Motor neuron (in vitro differentiated cells): ENCODE results near the gene CIDEB. TPM values are rescaled to one million over a fixed set of nuclear protein-coding genes. Genes with fewer than 3 reads are reported as not detected.

Experiments
- ATAC-seq, 8 experiments: fragments of 200-7000 bp; cut with Tn5 transposase; replicated peaks in 6 of 8; 2 replicates each; pipeline ENCODE4 v1.8.0; 2021; ENCODE audit warnings: mild to moderate bottlenecking in 8 of 8, moderate library complexity in 8 of 8
- H3K27ac ChIP-seq, 2 donors: fragments of 250-450 bp; sonication (Bioruptor Pico); 2 replicates each; pipeline ENCODE4 v1.9.0; 2021; ENCODE audit warnings: antibody characterized with exemption in 2 of 2, mild to moderate bottlenecking in 2 of 2, moderate library complexity in 1 of 2
- H3K4me1 ChIP-seq, 2 donors: fragments of 250-450 bp; sonication (Bioruptor Pico); replicated peaks in 1 of 2; 2 replicates each; pipeline ENCODE4 v1.6.1; 2021; ENCODE audit warnings: antibody characterized with exemption in 2 of 2, mild to moderate bottlenecking in 2 of 2, moderate library complexity in 1 of 2
- H3K4me3 ChIP-seq, 5 donors: fragments of 250-450 bp; sonication (Bioruptor Pico); 2 replicates each; pipeline ENCODE4 v1.9.0; 2021; ENCODE audit warnings: antibody characterized with exemption in 5 of 5, mild to moderate bottlenecking in 5 of 5, moderate library complexity in 4 of 5
- WGBS, 10 experiments: fragments of 450-650 bp; shearing (Covaris generic); methylation state at CpG; one replicate each; pipeline ENCODE4 v1.0.0; 2022; 5-methylcytosine and 5-hydroxymethylcytosine counted together
- in situ Hi-C, 9 experiments: fragments of 400-800 bp; cut with MboI; loops; one replicate each; pipeline ENCODE4 v1.15.0; 2021; ENCODE audit warnings: low sequenced_read_pairs in 9 of 9, low pct_unique_long_range_greater_than_20kb in 2 of 9; ENCODE audit not compliant: unreplicated experiment in 9 of 9
- total RNA-seq, 8 experiments: library from RNA; unstranded; fragments of 300-600 nt; gene quantifications; 2 replicates each; pipeline versions ENCODE4 v1.2.3 to v1.2.4, GENCODE V29; 2022

Gene CIDEB
- total RNA-seq, 8 experiments from 2014 or later = 0.32 to 1.6 (median 0.40) TPM; not detected in 5

DNA sequence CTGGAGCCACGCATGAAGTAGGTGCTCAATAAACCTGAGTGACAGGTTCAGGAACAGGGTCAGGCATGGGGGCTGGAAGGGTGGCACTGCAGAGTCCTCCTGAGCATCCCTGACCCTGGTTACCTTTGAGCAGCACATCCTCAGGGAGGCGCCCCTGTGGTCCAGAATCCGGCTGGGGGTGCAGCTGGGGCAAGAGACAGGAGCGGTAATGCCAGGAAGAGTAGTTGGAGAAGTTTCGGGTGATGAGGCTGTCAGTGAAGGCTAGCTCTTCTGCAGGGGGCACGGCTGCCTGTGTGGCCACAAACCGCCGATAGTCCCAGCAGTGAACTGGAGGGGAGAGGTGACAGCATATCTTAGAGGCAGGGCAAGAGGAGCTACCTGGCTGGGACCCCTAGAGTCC lies 38.4 kb downstream of the CIDEB start:
- peaks cover 0 to 2% of the 10 kb centered on the region in 2 donors for H3K4me1 ChIP-seq
- no peak overlapping the region for H3K27ac ChIP-seq
- H3K4me3 ChIP-seq = no peak overlapping the region
- in situ Hi-C loops = no loop called here
- no peak for ATAC-seq
- 0 to 100% (median 91%) methylated on average over 1 to 4 of the region's 8 CpGs; no CpG with 5 or more reads in 3 of the 10 experiments for WGBS, 10 experiments

DNA sequence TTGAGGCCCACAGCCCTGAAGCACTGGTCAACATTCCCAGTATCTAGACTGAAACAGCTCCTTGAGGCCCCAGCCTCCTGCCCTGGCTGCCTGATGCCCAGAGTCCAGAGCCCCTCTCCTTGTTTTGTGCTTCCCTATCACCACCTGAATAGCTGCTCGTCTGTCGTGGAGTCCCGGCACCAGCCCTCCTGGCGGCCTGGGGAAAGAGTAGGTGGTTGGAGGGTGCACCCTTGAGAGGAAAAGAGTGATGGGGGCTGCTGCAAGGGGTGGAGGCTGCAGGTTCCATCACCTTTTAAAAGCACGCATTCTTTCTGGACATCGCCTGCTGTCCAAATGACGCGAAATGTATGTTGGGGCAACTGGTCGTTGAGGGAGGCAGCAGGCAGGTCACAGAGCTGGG lies 39.6 kb downstream of the CIDEB start:
- no peak overlapping the region for H3K4me3 ChIP-seq
- ATAC-seq = no peak
- in situ Hi-C loops = no loop called here
- H3K27ac ChIP-seq = no peak overlapping the region
- peaks cover 0 to 2% of the 10 kb centered on the region in 2 donors for H3K4me1 ChIP-seq
- WGBS, 10 experiments = 40 to 78% (median 60%) methylated on average over 1 to 9 of the region's 9 CpGs; no CpG with 5 or more reads in 7 of the 10 experiments

DNA sequence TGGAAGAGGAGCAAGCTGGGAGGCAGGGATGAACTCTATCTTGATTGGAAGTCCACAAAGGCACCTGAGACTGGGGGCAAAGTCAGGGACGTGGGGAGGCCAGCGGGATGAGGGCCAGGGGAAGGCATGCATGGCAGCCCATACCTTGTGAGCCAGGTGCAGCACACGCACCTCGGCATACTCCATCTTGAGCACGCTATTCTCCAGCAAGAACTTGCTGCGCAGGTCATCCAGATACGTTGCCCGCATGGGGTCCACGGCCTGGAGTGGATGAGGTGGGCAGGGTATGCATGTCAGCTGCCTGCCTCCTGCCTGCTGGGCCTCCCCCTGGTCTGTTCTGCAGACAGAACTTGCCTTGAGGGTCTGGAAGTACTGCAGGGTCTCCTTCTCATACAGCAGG lies 40.3 kb downstream of the CIDEB start:
- no peak overlapping the region for H3K4me3 ChIP-seq
- in situ Hi-C loops = no loop called here
- ATAC-seq = no peak
- WGBS, 10 experiments = 60 to 100% (median 90%) methylated on average over 2 to 7 of the region's 9 CpGs; no CpG with 5 or more reads in 4 of the 10 experiments
- H3K27ac ChIP-seq = no peak overlapping the region
- H3K4me1 ChIP-seq = peaks cover 0 to 2% of the 10 kb centered on the region in 2 donors

DNA sequence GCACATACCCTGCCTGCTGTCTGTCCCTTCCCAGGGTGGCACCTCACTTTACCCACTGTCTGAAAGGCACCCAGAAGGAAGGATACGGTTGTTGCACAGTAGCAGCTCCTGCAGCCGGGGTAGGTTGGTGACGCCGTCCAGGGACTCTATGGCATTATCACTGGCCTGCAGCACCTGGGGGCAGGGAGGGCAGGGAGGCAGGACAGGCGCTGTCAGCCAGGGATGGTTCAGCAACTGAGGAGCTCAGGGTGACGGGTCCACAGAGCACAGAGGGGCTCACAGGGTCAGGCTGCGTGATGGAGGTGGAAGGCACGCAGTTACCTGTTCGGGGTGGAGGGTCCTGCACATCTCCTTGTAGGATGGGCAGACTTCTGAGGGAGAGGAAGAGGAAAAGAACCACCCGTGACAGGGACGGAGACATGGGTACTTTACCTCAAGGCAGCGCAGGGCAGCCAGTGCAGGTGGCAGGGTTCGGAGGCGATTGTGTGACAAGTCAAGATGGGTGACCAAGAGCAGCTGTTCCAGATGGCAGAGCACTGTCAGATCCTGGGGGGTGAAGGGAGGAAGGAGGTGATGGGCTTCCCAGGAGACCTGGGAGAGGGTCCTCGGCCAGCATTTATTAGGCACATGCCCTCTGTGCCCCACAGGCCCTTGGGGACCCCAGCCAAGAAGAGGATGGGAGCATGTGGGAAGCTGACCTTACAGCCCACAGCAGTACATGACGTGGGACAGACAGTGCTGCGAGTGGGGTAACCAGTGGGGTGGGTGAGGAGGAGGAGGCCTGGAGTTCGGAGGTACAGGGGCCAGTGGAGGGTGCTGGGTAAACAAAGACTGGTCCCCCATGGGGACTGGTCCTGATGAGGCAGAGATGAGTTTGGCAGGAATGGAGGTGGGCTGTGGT lies 41.2 kb downstream of the CIDEB start:
- no peaks in the 10 kb centered on the region for H3K4me1 ChIP-seq
- 74 to 100% (median 100%) methylated on average over 1 to 6 of the region's 18 CpGs; no CpG with 5 or more reads in 7 of the 10 experiments for WGBS, 10 experiments
- no peak overlapping the region for H3K27ac ChIP-seq
- ATAC-seq = no peak
- no peak overlapping the region for H3K4me3 ChIP-seq
- in situ Hi-C loops = no loop called here

DNA sequence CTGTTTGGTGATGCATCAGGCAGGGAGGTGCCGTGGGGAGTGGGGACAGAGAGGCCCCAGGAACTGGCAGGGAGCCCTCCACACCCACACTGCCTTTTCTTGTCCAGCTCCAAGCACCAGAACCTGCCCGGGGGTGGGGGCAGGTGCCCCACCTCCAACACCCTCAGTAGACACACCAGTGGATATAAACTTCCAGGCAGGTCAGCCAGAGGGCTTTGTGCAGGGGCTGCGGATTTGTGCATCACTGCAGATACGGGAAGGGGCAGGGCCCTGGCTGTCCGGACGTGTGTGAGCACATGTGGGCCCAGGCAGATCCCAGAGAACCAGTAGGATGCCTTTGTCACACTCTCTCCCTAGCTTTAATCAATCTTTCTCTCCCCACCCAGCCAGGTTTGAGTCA lies 43.5 kb downstream of the CIDEB start:
- peak in 3 of 8 experiments; percentile 61 to 89 (median 85) for ATAC-seq
- Histone ChIP-seq H3K27ac (no peak overlapping the region), H3K4me1 (no peaks in the 10 kb centered on the region), H3K4me3 (no peak overlapping the region)
- WGBS, 10 experiments = 0 to 33% methylated on average over 1 to 2 of the region's 6 CpGs; no CpG with 5 or more reads in 8 of the 10 experiments
- in situ Hi-C loops = no loop called here

DNA sequence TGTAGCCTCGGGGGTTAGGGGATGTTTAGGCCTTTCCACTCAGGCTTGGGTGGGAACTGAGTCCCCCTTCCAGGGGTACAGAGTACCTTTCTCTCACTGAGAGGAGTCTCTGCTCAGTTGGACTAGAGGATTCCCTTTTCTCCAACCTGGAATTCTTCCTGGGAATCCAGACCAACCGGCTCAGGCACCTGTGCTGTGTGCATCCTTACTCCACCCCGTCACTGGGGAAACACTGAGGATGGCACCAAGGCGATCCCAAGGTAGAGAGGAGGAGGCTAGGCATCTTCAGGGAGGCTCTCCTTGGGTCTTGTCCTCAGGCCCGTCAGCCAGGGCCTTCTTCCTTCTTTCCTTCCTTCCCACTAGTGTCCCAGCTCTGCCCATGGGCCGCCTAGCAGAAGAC lies 43.9 kb downstream of the CIDEB start:
- H3K4me1 ChIP-seq = no peaks in the 10 kb centered on the region
- in situ Hi-C loops = no loop called here
- 72% methylated on average over 3 of the region's 6 CpGs; no CpG with 5 or more reads in 9 of the 10 experiments for WGBS, 10 experiments
- no peak for ATAC-seq
- no peak overlapping the region for H3K27ac ChIP-seq
- no peak overlapping the region for H3K4me3 ChIP-seq

DNA sequence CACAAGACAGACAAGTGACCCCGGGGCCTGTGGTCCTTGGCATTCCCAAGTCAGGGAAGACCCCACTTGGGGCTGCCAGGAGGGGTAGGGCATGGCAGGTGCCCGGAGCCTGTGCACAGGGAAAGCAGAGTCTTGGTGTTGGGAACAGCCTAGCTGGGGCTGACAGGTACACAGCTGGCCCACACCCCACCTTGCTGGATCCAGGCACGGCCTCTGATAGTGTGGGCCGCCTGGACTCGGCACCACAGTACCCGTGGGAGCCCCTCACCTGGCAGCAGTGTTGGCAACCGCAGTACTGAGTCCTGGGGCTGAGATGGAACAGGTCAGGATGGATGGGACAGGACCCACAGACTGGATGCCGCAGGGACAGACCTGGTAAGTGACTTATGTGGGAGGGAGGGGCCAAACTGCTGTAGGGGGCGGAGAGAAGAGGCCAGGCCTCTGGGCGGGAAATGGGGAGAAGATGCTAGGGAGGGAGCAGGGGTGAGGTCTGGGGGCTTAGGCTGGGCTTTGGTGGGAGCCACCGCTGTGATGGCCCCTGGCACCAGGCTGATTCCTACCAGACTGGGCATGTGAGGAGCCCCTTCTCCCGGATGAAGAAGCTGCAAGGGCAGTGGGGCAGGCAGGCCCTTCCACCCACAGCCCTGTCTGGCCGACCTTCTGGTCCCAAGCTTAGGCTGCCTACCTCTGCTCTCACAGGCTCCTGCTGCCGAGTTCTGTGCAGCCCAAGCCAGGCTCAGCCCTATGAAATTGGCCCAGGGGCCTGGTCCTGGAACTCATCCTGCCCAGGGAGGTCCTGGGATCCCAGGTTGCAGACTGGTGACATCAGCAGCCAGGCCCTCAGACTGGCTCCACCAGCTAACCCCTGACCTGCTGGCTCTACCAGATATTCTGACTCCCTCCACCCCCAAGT lies 44.7 kb downstream of the CIDEB start, which contains the start of gene TGM1:
TGM1 (minus strand) TSS at position 357 of the 913 bp plus-strand sequence. CDS start 825 bp downstream, outside the sequence.
- no peak within 1 kb of the TSS for H3K27ac ChIP-seq
- H3K4me3 ChIP-seq = no peak within 1 kb of the TSS
- no peaks in the 10 kb centered on the region for H3K4me1 ChIP-seq
- 58 to 83% (median 72%) methylated on average over 1 to 2 of the region's 14 CpGs; no CpG with 5 or more reads in 7 of the 10 experiments for WGBS, 10 experiments
- peak in 1 of 8 experiments; percentile 24 for ATAC-seq
- in situ Hi-C loops = no loop called here

DNA sequence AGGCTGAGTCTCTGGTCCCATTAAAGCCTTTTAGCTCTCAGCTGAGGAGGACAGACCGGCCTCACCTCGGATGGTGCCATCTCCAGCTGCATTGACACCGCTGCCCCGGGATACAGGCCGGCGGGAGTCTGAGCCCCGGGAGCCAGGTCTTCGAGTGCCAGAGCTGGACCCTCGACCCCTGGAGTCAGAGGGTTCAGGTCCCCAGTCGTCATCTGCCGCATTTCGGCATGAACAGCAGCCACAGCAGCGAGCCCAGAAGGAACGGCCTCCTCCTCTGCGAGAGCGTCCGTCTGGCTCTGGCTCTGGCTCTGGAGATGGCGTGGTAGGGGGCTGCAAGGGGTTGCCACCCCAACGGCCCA lies 45.8 kb downstream of the CIDEB start:
- WGBS, 10 experiments = 40 to 100% (median 80%) methylated on average over 1 to 4 of the region's 19 CpGs; no CpG with 5 or more reads in 4 of the 10 experiments
- H3K4me3 ChIP-seq = no peak overlapping the region
- no peaks in the 10 kb centered on the region for H3K4me1 ChIP-seq
- in situ Hi-C loops = no loop called here
- ATAC-seq = no peak
- H3K27ac ChIP-seq = no peak overlapping the region

DNA sequence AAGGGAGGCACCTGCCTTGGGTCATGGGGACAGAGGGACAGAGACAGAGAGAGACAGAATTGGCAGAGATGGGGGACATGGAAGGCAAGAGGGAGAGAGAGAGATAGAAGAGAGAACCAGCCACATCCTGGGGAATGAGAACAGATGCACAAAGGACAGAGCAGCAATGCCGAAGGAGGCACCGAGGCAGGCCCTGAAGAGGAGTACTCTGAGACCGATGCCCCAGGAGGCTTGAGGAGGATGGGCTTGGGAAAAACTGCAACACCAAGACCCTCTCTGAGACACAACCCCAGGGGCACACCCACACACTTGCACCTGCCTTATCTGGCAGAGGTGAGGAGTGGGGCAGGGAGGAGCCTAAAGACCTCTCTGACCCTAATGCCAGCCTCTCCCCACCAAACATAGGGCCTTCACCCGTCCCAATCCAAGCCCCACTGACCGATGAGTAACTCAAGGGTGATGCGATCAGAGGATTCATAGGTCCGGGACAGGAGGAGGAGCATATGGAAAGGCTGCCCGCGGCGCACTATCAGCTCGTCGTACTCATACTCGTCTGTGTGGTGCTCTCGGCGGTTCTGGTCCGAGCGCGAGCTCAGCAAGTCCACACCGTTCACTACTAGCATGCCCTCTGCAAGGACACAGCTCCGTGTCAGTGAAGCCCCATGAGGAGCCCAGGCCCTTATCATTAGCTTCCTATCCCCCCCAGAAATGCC lies 46.4 kb downstream of the CIDEB start:
- in situ Hi-C loops = no loop called here
- WGBS, 10 experiments = 84 to 93% (median 86%) methylated on average over 2 to 17 of the region's 20 CpGs; no CpG with 5 or more reads in 7 of the 10 experiments

DNA sequence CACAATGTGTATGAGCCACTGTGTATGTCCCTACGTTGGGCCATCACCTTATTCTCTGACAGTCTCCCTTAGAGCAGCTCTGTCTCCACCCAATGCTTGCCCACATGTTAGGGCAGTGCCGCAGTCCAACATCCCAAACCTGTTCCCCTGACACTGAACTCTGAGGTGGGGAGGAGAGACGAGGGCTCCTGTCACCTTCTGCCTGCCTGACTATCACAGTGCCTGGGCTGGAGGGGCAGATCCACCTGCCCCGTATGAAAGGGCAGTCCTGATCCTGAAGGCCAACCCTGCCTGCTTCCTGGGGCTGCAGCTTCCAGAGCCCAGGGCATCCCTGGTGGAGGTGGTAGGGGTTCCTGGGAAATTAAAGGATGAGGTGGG lies 47.0 kb downstream of the CIDEB start:
- no peak for ATAC-seq
- Histone ChIP-seq H3K4me3 (no peak overlapping the region), H3K27ac (no peak overlapping the region), H3K4me1 (no peaks in the 10 kb centered on the region)
- WGBS, 10 experiments = 40 to 100% (median 79%) methylated on average over 1 to 2 of the region's 4 CpGs; no CpG with 5 or more reads in 5 of the 10 experiments
- in situ Hi-C loops = no loop called here

More for the DNA sequence above, 46.4 kb downstream of the CIDEB start:
- H3K4me1 ChIP-seq = no peaks in the 10 kb centered on the region
- no peak for ATAC-seq
- H3K27ac ChIP-seq = no peak overlapping the region
- no peak overlapping the region for H3K4me3 ChIP-seq

DNA sequence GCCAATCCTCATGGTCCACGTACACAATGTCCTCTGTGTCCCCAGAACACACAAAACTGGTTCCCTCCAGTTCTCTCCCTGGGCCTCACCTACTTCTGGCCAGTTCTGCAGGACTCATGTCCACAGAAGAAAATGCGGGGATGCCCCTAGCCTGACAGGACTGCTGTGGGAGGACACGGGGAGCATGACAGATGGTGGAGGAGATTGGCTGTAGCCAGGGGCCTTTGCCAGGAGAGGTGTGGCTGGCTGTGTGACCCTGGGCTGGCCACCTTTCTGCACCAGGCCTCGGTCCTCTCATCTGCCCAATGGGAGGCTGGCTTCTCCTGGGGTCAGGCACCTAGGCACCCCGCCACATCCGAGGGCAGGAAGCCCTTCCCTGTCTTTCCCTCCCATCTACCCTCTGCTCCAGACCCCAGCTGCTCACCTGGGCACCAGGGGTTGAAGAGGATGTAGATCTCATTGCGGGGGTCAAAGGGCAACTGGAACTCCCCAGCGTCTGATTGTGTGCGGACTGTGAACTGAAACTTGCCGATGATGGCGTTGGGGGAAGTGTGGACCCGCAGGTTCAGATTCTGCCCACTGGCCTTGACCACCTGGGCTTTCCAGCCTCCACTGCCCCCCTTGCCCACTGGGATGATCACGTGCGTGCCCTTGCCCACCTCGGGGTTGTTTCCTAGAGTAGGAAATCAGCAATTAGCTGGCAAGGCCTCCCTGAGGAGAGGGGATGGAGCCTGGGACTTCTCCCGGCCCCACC lies 47.6 kb downstream of the CIDEB start:
- WGBS, 10 experiments = 83 to 100% (median 90%) methylated on average over 1 to 9 of the region's 16 CpGs; no CpG with 5 or more reads in 3 of the 10 experiments
- in situ Hi-C loops = no loop called here
- no peak overlapping the region for H3K27ac ChIP-seq
- no peak for ATAC-seq
- no peak overlapping the region for H3K4me3 ChIP-seq
- H3K4me1 ChIP-seq = no peaks in the 10 kb centered on the region
